Stomach (tissue), 9 donors: ENCODE results near the gene TNFRSF1A. TPM values are rescaled to one million over a fixed set of nuclear protein-coding genes. Genes with fewer than 3 reads are reported as not detected.

Source experiments
- DNase-seq, 2 donors: peaks; one replicate each; pipeline versions ENCODE4 v3.0.0 to v3.0.0-alpha.2; 2013 to 2019
- H3K27ac ChIP-seq, 5 donors: fragments of 200-600 bp in 4 of 5; sonication (generic) in 4 of 5; one replicate each; pipeline ENCODE4 v1.5.1; 2013 to 2019; ENCODE audit warnings: mild to moderate bottlenecking in 1 of 5, moderate library complexity in 1 of 5
- H3K27me3 ChIP-seq, 3 donors: fragments of 200-600 bp; sonication (generic); one replicate each; pipeline ENCODE4 v1.5.1; 2017 to 2019; ENCODE audit warnings: mixed run types in 1 of 3
- H3K36me3 ChIP-seq, 4 donors: fragments of 200-600 bp; sonication (generic); 1 replicate in 3 of 4; 2 replicates in 1 of 4; pipeline ENCODE4 v1.5.1; 2016 to 2019
- H3K4me1 ChIP-seq, 4 donors: fragments of 200-600 bp; sonication (generic); one replicate each; pipeline ENCODE4 v1.5.1; 2016 to 2019
- H3K4me3 ChIP-seq, 4 donors: fragments of 200-600 bp; sonication (generic) in 3 of 4; one replicate each; pipeline ENCODE4 v1.5.1; 2016 to 2019; ENCODE audit warnings: mild to moderate bottlenecking in 1 of 4
- H3K9me3 ChIP-seq, 4 donors: fragments of 200-600 bp; sonication (generic); one replicate each; pipeline ENCODE4 v1.5.1; 2016 to 2019
- CTCF ChIP-seq, 7 experiments: fragments of 450-650 bp in 4 of 7; fragments of 200-600 bp in 3 of 7; sonication (generic) in 3 of 7; IDR thresholded peaks; one replicate each; pipeline ENCODE4 v1.5.1; 2016 to 2019; ENCODE audit warnings: antibody characterized with exemption in 7 of 7, control low read depth in 2 of 7, mild to moderate bottlenecking in 1 of 7
- EP300 ChIP-seq: sonication (generic); formaldehyde crosslinking; IDR thresholded peaks from one replicate; pipeline ENCODE4 v1.6.1; 2017; ENCODE audit warnings: antibody characterized with exemption
- POLR2A ChIP-seq, 4 donors: fragments of 450-650 bp; IDR thresholded peaks; one replicate each; pipeline ENCODE4 v1.6.1; 2016; ENCODE audit warnings: antibody characterized with exemption in 4 of 4, control low read depth in 2 of 4, mild to moderate bottlenecking in 1 of 4, moderate library complexity in 1 of 4
- POLR2AphosphoS5 ChIP-seq, 3 donors: sonication (generic); formaldehyde crosslinking; IDR thresholded peaks; one replicate each; pipeline ENCODE4 v1.6.1; 2016; ENCODE audit warnings: antibody characterized with exemption in 3 of 3
- WGBS, 5 donors: extraction: QIAGEN DNeasy Blood & Tissue Kit in 3 of 5; methylation state at CpG; one replicate each; pipeline versions ENCODE4 v1.1.5 to v1.1.7; 2013 to 2018; 5-methylcytosine and 5-hydroxymethylcytosine counted together
- intact Hi-C: fragments of 100-400 bp; cut with DNase I; formaldehyde crosslinking; loops from one replicate; pipeline ENCODE4 v1.15.1; 2023; ENCODE audit warnings: low total_unique reads
- polyA plus RNA-seq, 3 donors: library from polyadenylated mRNA; stranded (reverse); fragments of 200-250 nt; gene quantifications; one replicate each; pipeline ENCODE4 v1.2.3, GENCODE V29; 2013
- total RNA-seq, 5 donors: library from RNA; depleted of rRNA; stranded (reverse); fragments of >200 nt; gene quantifications; one replicate each; pipeline versions ENCODE4 v1.1.0 to v1.2.3, GENCODE V29; 2014 to 2016
- donor health status: healthy with polysubstance abuse.
- donor health status: Bipolar disorder and iron deficiency.
- donor health status: healthy.

The TNFRSF1A gene
- total and polyA plus RNA-seq, 8 donors = 35.2 to 432 (median 102) TPM

- peak overlapping the region in 1 of 4 donors; percentile 2 for H3K4me3 ChIP-seq
- intact Hi-C loops = loop anchor here (10.0 kb wide), 1 partner anchor 52 kb away; the partner anchor contains the start of gene LTBR
- peaks cover 58 to 73% (median 72%) of the 10 kb centered on the region in 4 donors for H3K36me3 ChIP-seq
- TF ChIP-seq POLR2AphosphoS5 (IDR thresholded peaks at IDR 0.05) = peak in 1 of 3 donors; percentile 23
- no peak for TF ChIP-seq POLR2A (IDR thresholded peaks at IDR 0.05)
- no peaks in the 10 kb centered on the region for H3K9me3 ChIP-seq
- H3K27ac ChIP-seq = peak overlapping the region; percentile 40 to 99 (median 97)
- H3K27me3 ChIP-seq = no peaks in the 10 kb centered on the region
- peaks cover 50 to 97% (median 87%) of the 10 kb centered on the region in 4 donors for H3K4me1 ChIP-seq
- 53 to 70% (median 57%) methylated on average over 4 of the region's 4 CpGs for WGBS, 5 donors
- no peak for DNase-seq
Observed at GRCh38 chr12:6332459-6332858, 9.4 kb downstream of the TNFRSF1A start.

GRCh38 chr12:6330999-6331714 lies 10.7 kb downstream of the TNFRSF1A start:
- TF ChIP-seq EP300 (no peak), CTCF (IDR thresholded peaks at IDR 0.05) (no peak), POLR2AphosphoS5 (IDR thresholded peaks at IDR 0.05) (no peak)
- no peak overlapping the region for H3K4me3 ChIP-seq
- H3K27ac ChIP-seq = peak overlapping the region in 4 of 5 donors; percentile 41 to 99 (median 96)
- H3K36me3 ChIP-seq = peaks cover 58 to 85% (median 79%) of the 10 kb centered on the region in 4 donors
- DNase-seq = no peak
- WGBS, 5 donors = 72 to 83% (median 75%) methylated on average over 4 of the region's 4 CpGs
- intact Hi-C loops = loop anchor here (10.0 kb wide), 1 partner anchor 54 kb away; the partner anchor contains the start of gene LTBR
- peaks cover 49 to 98% (median 87%) of the 10 kb centered on the region in 4 donors for H3K4me1 ChIP-seq
- no peaks in the 10 kb centered on the region for H3K9me3 ChIP-seq
- H3K27me3 ChIP-seq = no peaks in the 10 kb centered on the region

- 67 to 88% (median 85%) methylated on average over 5 of the region's 5 CpGs for WGBS, 5 donors
- Histone ChIP-seq H3K4me3 (no peak overlapping the region), H3K36me3 (peaks cover 58 to 85% (median 79%) of the 10 kb centered on the region in 4 donors), H3K27ac (peak overlapping the region in 4 of 5 donors; percentile 35 to 99 (median 96)), H3K9me3 (no peaks in the 10 kb centered on the region), H3K4me1 (peaks cover 49 to 100% (median 88%) of the 10 kb centered on the region in 4 donors), H3K27me3 (no peaks in the 10 kb centered on the region)
- DNase-seq = no peak
- intact Hi-C loops = loop anchor here (10.0 kb wide), 1 partner anchor 55 kb away; the partner anchor contains the start of gene LTBR
- TF ChIP-seq POLR2A (IDR thresholded peaks at IDR 0.05) = no peak
- no peak for TF ChIP-seq POLR2AphosphoS5 (IDR thresholded peaks at IDR 0.05)
- TF ChIP-seq EP300 = no peak
- no peak for TF ChIP-seq CTCF (IDR thresholded peaks at IDR 0.05)
Observed at GRCh38 chr12:6330192-6330591, 11.7 kb downstream of the TNFRSF1A start.

GRCh38 chr12:6329703-6330064 lies 12.2 kb downstream of the TNFRSF1A start:
- peaks cover 49 to 100% (median 88%) of the 10 kb centered on the region in 4 donors for H3K4me1 ChIP-seq
- intact Hi-C loops = loop anchor here (5.0 to 10.0 kb wide), 3 partner anchors 55 to 203 kb away; partner anchors contain the start of genes GAPDH and LTBR
- TF ChIP-seq EP300 (no peak), POLR2A (IDR thresholded peaks at IDR 0.05) (no peak), CTCF (IDR thresholded peaks at IDR 0.05) (no peak), POLR2AphosphoS5 (IDR thresholded peaks at IDR 0.05) (no peak)
- no peaks in the 10 kb centered on the region for H3K9me3 ChIP-seq
- H3K27ac ChIP-seq = peak overlapping the region in 4 of 5 donors; percentile 35 to 99 (median 96)
- peaks cover 58 to 84% (median 79%) of the 10 kb centered on the region in 4 donors for H3K36me3 ChIP-seq
- 75 to 81% (median 78%) methylated on average over 12 to 15 of the region's 15 CpGs for WGBS, 5 donors
- H3K4me3 ChIP-seq = no peak overlapping the region
- DNase-seq = no peak
- H3K27me3 ChIP-seq = no peaks in the 10 kb centered on the region
